Superior temporal gyrus (tissue), 1 donor: ENCODE data around the gene DENND1A.
A peak's percentile ranks its signal among the peaks of the same experiment; 100 is the strongest.
"Not testable (repeated sequence)": the region's sequence is repeated elsewhere in the genome, so short reads cannot be mapped to it uniquely, and the experiment has no call there.

Experiments
- DNase-seq: peaks from one replicate; pipeline ENCODE4 v3.0.0-alpha.2; 2016; ENCODE audit errors: extremely low spot score

Gene DENND1A, protein sequence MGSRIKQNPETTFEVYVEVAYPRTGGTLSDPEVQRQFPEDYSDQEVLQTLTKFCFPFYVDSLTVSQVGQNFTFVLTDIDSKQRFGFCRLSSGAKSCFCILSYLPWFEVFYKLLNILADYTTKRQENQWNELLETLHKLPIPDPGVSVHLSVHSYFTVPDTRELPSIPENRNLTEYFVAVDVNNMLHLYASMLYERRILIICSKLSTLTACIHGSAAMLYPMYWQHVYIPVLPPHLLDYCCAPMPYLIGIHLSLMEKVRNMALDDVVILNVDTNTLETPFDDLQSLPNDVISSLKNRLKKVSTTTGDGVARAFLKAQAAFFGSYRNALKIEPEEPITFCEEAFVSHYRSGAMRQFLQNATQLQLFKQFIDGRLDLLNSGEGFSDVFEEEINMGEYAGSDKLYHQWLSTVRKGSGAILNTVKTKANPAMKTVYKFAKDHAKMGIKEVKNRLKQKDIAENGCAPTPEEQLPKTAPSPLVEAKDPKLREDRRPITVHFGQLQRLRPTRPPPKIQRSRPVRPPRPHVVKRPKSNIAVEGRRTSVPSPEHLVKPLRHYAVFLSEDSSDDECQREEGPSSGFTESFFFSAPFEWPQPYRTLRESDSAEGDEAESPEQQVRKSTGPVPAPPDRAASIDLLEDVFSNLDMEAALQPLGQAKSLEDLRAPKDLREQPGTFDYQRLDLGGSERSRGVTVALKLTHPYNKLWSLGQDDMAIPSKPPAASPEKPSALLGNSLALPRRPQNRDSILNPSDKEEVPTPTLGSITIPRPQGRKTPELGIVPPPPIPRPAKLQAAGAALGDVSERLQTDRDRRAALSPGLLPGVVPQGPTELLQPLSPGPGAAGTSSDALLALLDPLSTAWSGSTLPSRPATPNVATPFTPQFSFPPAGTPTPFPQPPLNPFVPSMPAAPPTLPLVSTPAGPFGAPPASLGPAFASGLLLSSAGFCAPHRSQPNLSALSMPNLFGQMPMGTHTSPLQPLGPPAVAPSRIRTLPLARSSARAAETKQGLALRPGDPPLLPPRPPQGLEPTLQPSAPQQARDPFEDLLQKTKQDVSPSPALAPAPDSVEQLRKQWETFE

DNA sequence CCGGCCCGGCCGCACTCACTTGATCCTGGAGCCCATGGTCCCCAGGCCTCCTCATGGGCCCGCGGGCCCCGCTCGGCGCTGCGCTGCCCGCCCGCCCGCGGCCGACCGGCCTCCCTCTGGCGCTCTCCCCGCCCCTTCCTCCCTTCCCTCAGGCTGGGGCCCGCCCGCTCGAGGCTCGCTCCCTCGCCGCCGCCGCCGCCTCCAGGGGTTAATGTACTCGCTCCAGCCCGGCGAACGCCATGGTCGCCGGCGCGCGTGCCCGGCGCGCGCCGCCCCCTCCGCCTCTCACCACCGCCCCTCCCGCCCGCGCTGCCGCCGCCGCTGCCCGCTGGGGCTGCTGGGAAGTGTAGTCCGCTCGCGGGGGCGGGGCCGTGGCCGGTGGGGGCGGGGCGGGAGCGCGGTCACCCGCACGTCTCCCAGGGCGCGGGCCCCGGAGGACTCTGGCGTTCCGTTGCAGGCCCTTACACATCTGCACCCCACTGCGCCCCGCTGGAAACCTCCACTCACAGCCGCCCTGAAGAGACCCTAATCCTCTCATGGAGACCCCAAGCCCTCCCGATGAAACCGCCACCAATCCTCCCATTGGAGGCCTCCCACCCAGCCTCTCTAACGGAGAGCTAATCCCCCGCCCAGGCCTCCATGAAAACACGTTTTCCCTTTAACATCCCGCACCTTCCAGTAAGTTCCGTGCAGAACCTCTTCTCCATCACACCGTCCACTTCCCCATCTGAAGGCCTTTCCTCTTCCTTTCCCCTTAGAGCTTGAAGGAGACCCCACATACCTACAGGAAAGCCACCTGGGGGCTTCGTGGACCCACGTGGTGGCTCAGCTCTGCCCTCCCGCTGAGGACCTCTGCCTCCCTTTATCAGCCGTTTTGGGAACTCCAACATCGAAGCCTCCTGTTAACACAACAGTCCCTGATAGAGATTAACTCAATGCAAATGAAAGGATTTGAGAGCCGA is at the start of gene DENND1A:
TSS of gene DENND1A (minus strand) at position 257 of the 962 bp plus-strand sequence. CDS start at position 36, 221 bp downstream.
- peak; percentile 73 for DNase-seq

DNA sequence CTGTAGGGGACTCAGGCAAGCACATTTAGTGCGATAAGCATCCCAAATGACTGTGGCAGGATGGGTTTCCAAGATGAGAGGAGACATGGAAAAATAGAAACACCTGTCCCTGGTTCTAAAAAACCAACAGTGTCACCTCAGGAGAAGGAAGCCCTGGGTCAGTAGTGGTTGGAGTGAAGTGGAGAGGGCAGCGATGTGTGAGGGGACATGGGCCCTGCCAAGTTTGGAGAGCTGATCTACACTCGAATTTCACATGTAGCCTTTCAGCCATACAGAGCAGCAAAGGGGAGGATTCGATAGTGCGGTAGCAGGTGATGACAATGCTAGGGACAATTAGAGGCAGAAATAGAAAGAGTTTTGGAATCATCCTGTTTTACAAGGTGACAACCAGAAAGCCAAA is 49.1 kb upstream of the DENND1A start:
- no peak for DNase-seq

- not testable (repeated sequence) for DNase-seq
These were observed 46.7 kb upstream of the DENND1A start for GRCh38 chr9:123976579-123976978.

DNA sequence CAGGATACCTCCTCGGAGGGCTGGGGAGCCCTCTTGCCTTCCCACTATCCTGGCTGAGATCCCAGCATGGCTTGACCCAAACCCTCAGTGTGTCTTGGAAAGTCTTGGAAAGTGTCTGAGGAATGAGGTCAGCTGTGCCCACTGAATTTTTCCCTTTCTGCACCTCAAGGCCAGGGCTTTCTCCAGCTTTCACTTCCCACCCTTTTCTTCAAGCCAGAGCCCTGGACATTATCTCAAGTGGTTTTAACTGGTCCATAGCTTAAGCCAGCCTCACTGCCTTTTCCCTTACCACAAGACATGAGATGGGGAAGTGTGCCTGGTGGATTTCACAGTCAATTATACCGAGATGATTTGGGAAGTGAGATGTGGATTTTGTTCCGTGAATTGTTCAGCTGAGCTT is 45.9 kb upstream of the DENND1A start:
- no peak for DNase-seq

DNA sequence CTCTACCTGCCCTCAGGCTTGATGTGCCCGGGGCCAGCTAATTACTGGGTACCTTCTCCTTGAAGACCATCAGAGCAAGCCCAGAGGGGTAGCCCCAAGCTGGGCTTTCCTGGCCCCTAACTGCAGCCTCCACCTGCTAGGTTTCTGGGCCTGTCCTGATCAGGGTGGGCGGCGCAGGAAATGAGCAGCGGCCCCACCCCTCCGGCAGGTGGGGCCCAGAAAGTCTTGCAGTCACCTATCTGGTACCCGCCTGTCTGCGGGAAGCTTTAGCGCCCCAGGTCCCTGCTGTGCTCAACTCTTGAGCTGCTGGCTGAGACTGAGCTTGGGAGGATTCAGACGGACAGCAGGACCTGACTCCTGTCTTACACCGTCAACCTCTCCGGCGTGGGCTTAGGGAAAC is 44.5 kb upstream of the DENND1A start:
- DNase-seq = no peak

GRCh38 chr9:123973590-123974223 is 43.8 kb upstream of the DENND1A start:
- no peak for DNase-seq

- DNase-seq = no peak
These were observed 42.7 kb upstream of the DENND1A start for GRCh38 chr9:123972618-123973017.

DNA sequence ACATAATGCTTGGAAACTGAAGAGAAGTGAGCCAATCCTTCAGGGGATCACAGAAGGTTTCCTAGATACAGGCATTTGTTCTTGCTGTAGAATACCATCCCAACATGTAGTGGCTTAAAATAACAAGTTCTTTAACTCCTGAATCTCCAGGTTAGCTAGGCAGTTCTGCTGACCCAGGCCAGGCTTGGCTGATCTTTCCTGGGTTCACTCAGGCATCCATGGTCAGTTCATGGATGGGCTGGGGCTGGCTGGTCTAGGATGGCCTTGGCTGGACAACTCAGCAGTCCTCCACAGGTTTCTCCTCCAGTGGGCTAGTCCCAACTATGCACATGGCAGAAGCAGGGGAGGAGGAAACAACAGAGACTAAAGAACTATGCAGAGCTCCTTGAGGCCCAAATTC is 37.4 kb upstream of the DENND1A start:
- DNase-seq = no peak

- no peak for DNase-seq
These were observed 36.1 kb upstream of the DENND1A start for GRCh38 chr9:123965801-123966686.

GRCh38 chr9:123964761-123965160 is 34.8 kb upstream of the DENND1A start:
- no peak for DNase-seq

DNA sequence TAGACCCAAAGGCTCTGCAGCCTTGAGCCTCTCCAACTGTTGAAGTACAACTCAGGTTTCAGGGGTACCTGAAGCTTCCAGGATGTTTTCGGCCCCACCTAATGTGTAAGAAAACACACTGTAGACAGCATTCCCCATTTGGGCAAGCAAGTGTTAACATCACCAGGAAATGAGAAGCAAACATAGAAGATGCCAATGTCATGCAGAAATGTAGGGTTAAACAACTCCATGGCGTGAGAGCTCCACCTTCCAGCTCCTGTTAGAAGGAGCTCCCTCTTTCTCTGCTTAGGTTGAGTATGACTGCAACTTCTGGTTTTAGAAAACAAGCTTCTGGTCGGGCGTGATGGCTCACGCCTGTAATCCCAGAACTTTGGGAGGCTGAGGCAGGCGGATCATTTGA is 31.0 kb upstream of the DENND1A start:
- no peak for DNase-seq

DNA sequence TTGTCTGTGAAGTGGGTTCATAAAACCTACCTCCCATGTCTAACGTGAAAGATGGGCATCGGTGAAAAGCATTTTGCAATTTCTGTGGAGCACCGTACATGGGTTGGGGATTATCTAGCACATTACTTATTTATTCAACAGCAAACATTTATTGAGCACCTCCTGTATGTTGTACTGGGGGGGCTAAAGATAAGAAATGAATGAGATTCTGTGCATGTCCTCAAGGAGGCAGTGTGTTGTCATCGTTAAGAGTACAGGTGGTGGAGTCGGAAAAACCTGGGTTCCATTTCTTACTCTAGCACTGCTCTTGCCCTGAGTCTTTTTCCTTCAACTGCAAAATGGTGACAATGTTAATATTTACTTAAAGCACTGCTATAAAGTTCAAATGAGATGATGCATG is 30.4 kb upstream of the DENND1A start:
- no peak for DNase-seq

GRCh38 chr9:123959787-123960186 is 29.9 kb upstream of the DENND1A start:
- no peak for DNase-seq

DNA sequence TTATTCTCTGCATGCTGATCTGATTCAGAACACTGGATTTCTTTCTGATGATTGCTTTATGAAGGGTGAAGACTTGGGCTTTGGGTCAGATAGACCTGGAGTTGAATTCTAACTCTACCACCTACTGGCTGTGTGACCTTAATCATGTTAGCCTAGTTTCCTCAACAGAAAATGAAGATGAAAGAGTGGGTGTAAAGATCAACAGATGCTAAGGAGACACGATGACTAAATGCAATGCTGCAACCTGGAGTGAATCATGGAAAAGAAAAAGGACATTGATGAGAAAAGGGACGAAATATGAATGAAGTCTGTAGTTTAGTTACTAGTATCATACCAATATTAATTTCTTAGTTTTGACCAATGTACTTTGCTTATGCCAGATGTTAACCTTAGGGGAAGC is 27.8 kb upstream of the DENND1A start:
- no peak for DNase-seq

DNA sequence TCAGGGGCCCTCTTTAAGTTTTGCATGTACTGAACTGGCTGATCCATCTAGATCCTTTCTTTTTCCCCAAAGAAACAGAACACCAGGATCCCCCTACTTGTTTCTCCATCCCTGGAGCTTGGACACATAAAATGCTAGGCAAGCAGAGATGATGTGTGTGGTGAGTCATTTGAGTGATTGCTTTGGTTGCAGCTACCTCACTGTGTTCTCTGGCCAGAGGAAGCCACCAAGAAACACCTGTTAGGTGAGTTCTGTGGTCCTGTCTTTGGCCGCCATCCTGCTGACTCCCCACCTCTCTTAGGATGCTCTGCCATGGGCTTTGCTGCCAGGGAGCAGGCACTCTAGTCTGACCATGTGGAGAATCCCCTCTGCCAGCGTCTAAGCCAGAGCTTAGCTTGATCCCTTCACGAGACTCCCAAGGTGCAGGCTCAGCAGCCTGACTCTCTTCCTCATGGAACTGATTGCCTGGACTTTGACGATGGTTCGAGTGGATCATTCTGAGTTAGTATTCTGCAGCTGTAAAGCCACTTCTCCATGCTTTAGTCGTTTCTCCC is 27.3 kb upstream of the DENND1A start:
- no peak for DNase-seq

DNA sequence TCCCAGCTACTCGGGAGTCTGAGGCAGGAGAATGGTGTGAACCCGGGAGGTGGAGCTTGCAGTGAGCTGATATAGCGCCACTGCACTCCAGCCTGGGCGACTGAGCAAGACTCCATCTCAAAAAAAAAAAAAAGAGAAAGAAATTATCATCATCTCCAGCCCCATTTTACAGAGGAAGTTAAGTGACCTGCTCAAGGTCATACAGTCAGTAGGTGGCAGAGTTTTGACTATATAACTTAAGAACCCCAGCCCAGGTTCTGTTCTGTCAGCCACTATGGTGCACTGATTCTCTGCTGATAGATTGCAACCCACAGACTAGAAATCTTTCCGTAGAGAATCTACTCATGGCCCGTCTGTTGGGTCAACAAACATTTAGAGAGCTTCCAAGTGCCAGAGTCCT is 25.7 kb upstream of the DENND1A start:
- no peak for DNase-seq

DNA sequence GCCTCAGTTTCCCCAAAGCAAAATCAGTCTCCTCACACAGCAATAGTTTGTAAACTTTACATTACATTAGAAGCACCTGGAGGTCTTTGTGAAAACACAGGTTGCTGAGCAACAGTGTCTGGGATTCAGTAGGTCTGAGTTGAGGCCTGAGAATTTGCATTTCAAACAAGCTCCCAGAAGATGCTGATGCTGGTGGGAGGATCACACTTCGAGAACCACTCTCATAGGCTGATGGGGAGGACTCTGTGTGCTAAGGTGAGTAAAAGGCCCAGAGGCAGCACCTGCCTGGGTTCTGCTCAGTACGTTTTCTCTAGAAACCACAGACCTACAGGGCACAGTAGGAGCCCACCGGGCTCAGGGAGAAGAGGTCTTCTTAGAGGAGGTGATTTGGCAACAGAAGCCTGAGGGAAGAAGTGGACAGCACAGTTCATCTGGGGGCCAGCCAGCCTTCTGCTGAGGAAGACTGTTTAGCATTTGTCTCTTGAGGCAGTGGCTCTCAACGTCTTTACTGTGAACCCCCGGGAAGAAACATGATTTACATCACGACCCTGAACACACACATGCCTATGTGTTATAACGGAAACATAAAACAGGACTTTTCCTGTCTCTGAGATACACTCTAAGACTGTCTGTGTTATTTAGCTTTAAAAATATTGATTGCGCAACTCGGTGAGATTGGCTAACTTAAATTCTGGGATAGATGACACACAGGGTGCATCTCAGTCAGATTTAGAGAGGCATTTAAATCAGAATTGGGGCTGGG is 24.8 kb upstream of the DENND1A start:
- DNase-seq = no peak

- DNase-seq = peak; percentile 40
These were observed 22.9 kb upstream of the DENND1A start for GRCh38 chr9:123952641-123953495.
